PC-9 (cell line): ENCODE data around the gene B3GNT5. TPM values are rescaled to one million over a fixed set of nuclear protein-coding genes. Genes with fewer than 3 reads are reported as not detected.

Experiments
- BruUV-seq: library from RNA; stranded (reverse); fragments of 400-500 nt; replicated peaks from 2 replicates; lab custom pipeline; 2021; lab: Mats Ljungman, UMichigan
- CTCF ChIA-PET: fragments of 300-600 bp; sonication (Branson Sonifier 250); formaldehyde crosslinking; loops from one replicate; lab custom pipeline; 2022; ENCODE audit warnings: antibody characterized with exemption; lab: Charles Lee
- POLR2A ChIA-PET: fragments of 300-600 bp; sonication (Branson Sonifier 250); formaldehyde crosslinking; loops from one replicate; lab custom pipeline; 2022; ENCODE audit warnings: antibody characterized with exemption; ENCODE audit not compliant: unreplicated experiment; lab: Charles Lee
- DNase-seq, 2 experiments: peaks; one replicate each; pipeline versions ENCODE4 v3.0.0 to v3.0.0-alpha.2; 2015 to 2022; ENCODE audit warnings: mixed read lengths in 1 of 2
- H2AFZ ChIP-seq: fragments of 200-600 bp; sonication (generic); 2 replicates; pipeline ENCODE4 v1.8.1; 2017; ENCODE audit warnings: antibody characterized with exemption
- H3F3A ChIP-seq: fragments of 200-600 bp; sonication (generic); 2 replicates; pipeline ENCODE4 v1.8.1; 2017; ENCODE audit warnings: antibody characterized with exemption, mild to moderate bottlenecking, low read depth; ENCODE audit not compliant: insufficient read depth
- H3K27ac ChIP-seq: fragments of 200-600 bp; sonication (generic); 2 replicates; pipeline ENCODE4 v1.6.1; 2016; ENCODE audit warnings: mixed run types
- H3K27me3 ChIP-seq: fragments of 200-600 bp; sonication (generic); 2 replicates; pipeline ENCODE4 v1.6.1; 2016; ENCODE audit warnings: low read depth, mixed run types; ENCODE audit not compliant: insufficient read depth
- H3K36me3 ChIP-seq: fragments of 200-600 bp; sonication (generic); 2 replicates; pipeline ENCODE4 v1.6.1; 2016; ENCODE audit warnings: low read depth, mixed run types
- H3K4me1 ChIP-seq: fragments of 200-600 bp; sonication (generic); replicated peaks from 2 replicates; pipeline ENCODE4 v1.6.1; 2016; ENCODE audit warnings: mixed run types; ENCODE audit not compliant: insufficient read depth
- H3K4me2 ChIP-seq: fragments of 200-600 bp; sonication (generic); 2 replicates; pipeline ENCODE4 v1.6.1; 2017; ENCODE audit warnings: mixed run types
- H3K4me3 ChIP-seq: fragments of 200-600 bp; sonication (generic); 2 replicates; pipeline ENCODE4 v1.6.1; 2016; ENCODE audit warnings: mixed run types
- H3K79me2 ChIP-seq: fragments of 200-600 bp; sonication (generic); 2 replicates; pipeline ENCODE4 v1.6.1; 2017; ENCODE audit warnings: low read depth, mixed run types
- H3K9me2 ChIP-seq: fragments of 200-600 bp; sonication (generic); 2 replicates; pipeline ENCODE4 v1.8.1; 2017; ENCODE audit warnings: mild to moderate bottlenecking; ENCODE audit not compliant: insufficient read depth
- H3K9me3 ChIP-seq: fragments of 200-600 bp; sonication (generic); 2 replicates; pipeline ENCODE4 v1.8.1; 2016; ENCODE audit warnings: low read depth; ENCODE audit not compliant: insufficient read depth
- H4K20me1 ChIP-seq: fragments of 200-600 bp; sonication (generic); 2 replicates; pipeline ENCODE4 v1.8.1; 2017; ENCODE audit not compliant: insufficient read depth
- CTCF ChIP-seq: fragments of 200-600 bp; sonication (generic); conservative IDR thresholded peaks from 2 replicates; pipeline ENCODE4 v1.6.1; 2017; ENCODE audit warnings: mixed run types, antibody characterized with exemption, mild to moderate bottlenecking, moderate library complexity
- EZH2 ChIP-seq: fragments of 200-600 bp; sonication (generic); IDR thresholded peaks from 2 replicates; pipeline ENCODE4 v1.8.0; 2017; ENCODE audit warnings: antibody characterized with exemption, low read depth
- intact Hi-C: fragments of 100-400 bp; cut with micrococcal nuclease; formaldehyde crosslinking; loops from one replicate; pipeline ENCODE4 v1.10.0; 2022; ENCODE audit not compliant: unreplicated experiment
- total RNA-seq: library from RNA; stranded (reverse); gene quantifications from 2 replicates; pipeline ENCODE4 v1.2.3, GENCODE V29; 2021

The B3GNT5 gene
- total RNA-seq, 1 experiment from 2014 or later, result 30.7 TPM

- H3K4me1 ChIP-seq, result peaks cover 56% of the 10 kb centered on the region
- peaks cover 4% of the 10 kb centered on the region; the same call in 1 of the 2 replicates for H3K79me2 ChIP-seq
- no peaks in the 10 kb centered on the region for H3K27me3 ChIP-seq
- ChIA-PET CTCF (interaction anchor here (0.6 kb wide), 1 partner anchor 110 kb away, joined by 3 read pairs; no protein-coding TSS in a partner anchor), POLR2A (interaction anchor here (0.7 to 1.6 kb wide), 3 partner anchors 10 to 26 kb away, joined by 3 to 5 read pairs (median 4); no protein-coding TSS in a partner anchor)
- peak overlapping the region; percentile 89 for H3K27ac ChIP-seq
- no peak overlapping the region for H2AFZ ChIP-seq
- peak overlapping the region; percentile 46 for H3K4me2 ChIP-seq
- peaks cover 27% of the 10 kb centered on the region for H3K36me3 ChIP-seq
- TF ChIP-seq CTCF (no peak), EZH2 (no peak)
- H3K9me2 ChIP-seq, result no peaks in the 10 kb centered on the region
- peaks cover 41% of the 10 kb centered on the region for H3F3A ChIP-seq
- intact Hi-C loops, result loop anchor here (1.0 kb wide), 2 partner anchors 10 to 12 kb away; no protein-coding TSS in a partner anchor
- no TSS peak for BruUV-seq
- peaks cover 3% of the 10 kb centered on the region for H3K9me3 ChIP-seq
- peak; percentile 88 to 98 for DNase-seq
- no peaks in the 10 kb centered on the region for H4K20me1 ChIP-seq
- no peak overlapping the region for H3K4me3 ChIP-seq
These were observed 42.2 kb downstream of the B3GNT5 start for GRCh38 chr3:183295211-183295610.

- H3K27me3 ChIP-seq, result no peaks in the 10 kb centered on the region
- no peak for TF ChIP-seq EZH2
- TF ChIP-seq CTCF, result no peak
- ChIA-PET POLR2A (no interaction called here), CTCF (no interaction called here)
- no peaks in the 10 kb centered on the region for H4K20me1 ChIP-seq
- H3K79me2 ChIP-seq, result peaks cover 4% of the 10 kb centered on the region; the same call in 1 of the 2 replicates
- no peaks in the 10 kb centered on the region for H3K9me2 ChIP-seq
- peaks cover 27% of the 10 kb centered on the region for H3K36me3 ChIP-seq
- peaks cover 30% of the 10 kb centered on the region for H3F3A ChIP-seq
- no peak overlapping the region for H3K4me2 ChIP-seq
- peaks cover 48% of the 10 kb centered on the region for H3K4me1 ChIP-seq
- H3K4me3 ChIP-seq, result no peak overlapping the region
- BruUV-seq, result no TSS peak
- no peak overlapping the region for H2AFZ ChIP-seq
- intact Hi-C loops, result no loop called here
- H3K9me3 ChIP-seq, result peaks cover 3% of the 10 kb centered on the region
- H3K27ac ChIP-seq, result no peak overlapping the region
- no peak for DNase-seq
These were observed 43.9 kb downstream of the B3GNT5 start for GRCh38 chr3:183296944-183297343.

GRCh38 chr3:183298701-183299153, 45.7 kb downstream of the B3GNT5 start:
- Histone ChIP-seq H3K9me2 (no peaks in the 10 kb centered on the region), H3K27me3 (no peaks in the 10 kb centered on the region), H3K4me1 (peaks cover 59% of the 10 kb centered on the region), H3K4me2 (no peak overlapping the region), H2AFZ (no peak overlapping the region), H3K4me3 (no peak overlapping the region), H4K20me1 (no peaks in the 10 kb centered on the region), H3K79me2 (peaks cover 4% of the 10 kb centered on the region; the same call in 1 of the 2 replicates), H3F3A (peaks cover 25% of the 10 kb centered on the region), H3K9me3 (no peaks in the 10 kb centered on the region; the same call in 1 of the 2 replicates), H3K27ac (no peak overlapping the region), H3K36me3 (peaks cover 20% of the 10 kb centered on the region)
- no TSS peak for BruUV-seq
- ChIA-PET POLR2A (interaction anchor here (0.6 kb wide), 2 partner anchors 13 to 33 kb away, joined by 3 read pairs; no protein-coding TSS in a partner anchor), CTCF (no interaction called here)
- TF ChIP-seq EZH2, result no peak
- TF ChIP-seq CTCF, result no peak
- DNase-seq, result no peak
- intact Hi-C loops, result no loop called here
